ENCODE data around the gene MYLIP. TPM values are rescaled to one million over a fixed set of nuclear protein-coding genes. Genes with fewer than 3 reads are reported as not detected.

MYLIP gene
- total and polyA plus RNA-seq, 2 of the 4 experiments (the other 2 are of a cell fraction) = 1.8 to 3.2 TPM

DNA sequence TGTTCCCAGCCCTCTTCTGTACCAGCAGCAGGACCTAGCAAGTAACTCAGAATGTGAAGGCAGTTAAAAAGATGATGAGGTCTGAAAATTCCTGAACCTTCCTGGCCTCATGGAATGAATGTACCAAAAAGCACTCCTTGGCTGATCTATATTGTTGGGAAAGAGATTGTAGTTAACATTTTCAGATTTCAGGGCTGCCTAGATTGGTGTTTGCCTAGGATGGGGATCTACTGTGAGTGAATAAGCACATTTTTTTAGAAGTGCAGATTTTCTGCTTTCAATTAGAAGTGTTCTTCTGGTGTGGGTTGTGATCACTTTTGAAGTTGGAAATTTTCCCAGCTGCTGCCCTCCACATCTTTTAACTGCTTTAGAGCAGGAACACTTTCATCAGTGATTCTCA, 6.2 kb downstream of the MYLIP start:
- H2BK5ac ChIP-seq (ENCODE audit: low read depth, low read length, poor library complexity, severe bottlenecking) = no peak overlapping the region
- H2AFZ ChIP-seq (replicated peaks; ENCODE audit: low read length, poor library complexity) = no peak overlapping the region
- H3K9ac ChIP-seq (ENCODE audit: low read depth, low read length) = no peak overlapping the region
- H3K14ac ChIP-seq (replicated peaks; ENCODE audit: low read depth, low read length) = no peak overlapping the region; the same call in 1 of the 2 replicates
- dilution Hi-C loops (cut with HindIII; ENCODE audit: low sequenced_read_pairs, unreplicated experiment) = no loop called here
- no TSS peak for BruUV-seq (replicated peaks)
- no peak overlapping the region for H2BK120ac ChIP-seq (ENCODE audit: low read depth, low read length)
- no peak overlapping the region for H4K91ac ChIP-seq (ENCODE audit: insufficient read depth, low read depth, low read length)
- H3K4me1 ChIP-seq (ENCODE audit: control insufficient read depth, insufficient read depth, low read length) = peaks cover 8% of the 10 kb centered on the region
- ChIA-PET CTCF (no interaction called here), POLR2A (ENCODE audit: unreplicated experiment) (no interaction called here)
- H3K27ac ChIP-seq (ENCODE audit: insufficient read depth, low read length) = no peak overlapping the region
- no peaks in the 10 kb centered on the region; the same call in 1 of the 2 replicates for H3K36me3 ChIP-seq (ENCODE audit: control insufficient read depth, insufficient read depth, low read length)
- H2BK20ac ChIP-seq (ENCODE audit: low read depth, low read length) = no peak overlapping the region
- no peak for ATAC-seq (ENCODE audit: low read depth)
- no peak for DNase-seq
- H3K56ac ChIP-seq (ENCODE audit: extremely low read depth, insufficient read depth, low read length) = no peak overlapping the region
- no peak overlapping the region for H3K23ac ChIP-seq (ENCODE audit: low read depth, low read length)
- H2AK5ac ChIP-seq (ENCODE audit: low read depth, low read length) = no peak overlapping the region
- no peak overlapping the region for H2AK9ac ChIP-seq (replicated peaks; ENCODE audit: low read depth, low read length, poor library complexity)
- intact Hi-C loops (cut with micrococcal nuclease) = no loop called here
- H3K9me1 ChIP-seq (ENCODE audit: insufficient read depth, low read length) = no peaks in the 10 kb centered on the region; the same call in 1 of the 2 replicates
- H3K4me3 ChIP-seq (ENCODE audit: insufficient read depth, low read depth, low read length) = no peak overlapping the region
- H3K4me2 ChIP-seq (ENCODE audit: low read depth, low read length) = no peak overlapping the region
- H4K5ac ChIP-seq (ENCODE audit: low read depth, low read length) = no peak overlapping the region
- H4K20me1 ChIP-seq (ENCODE audit: insufficient read depth, low read length) = peaks cover 45% of the 10 kb centered on the region; the same call in 1 of the 2 replicates
- no peak overlapping the region for H4K8ac ChIP-seq (ENCODE audit: low read depth in 2 of 2, low read length in 2 of 2)
- H2BK15ac ChIP-seq (ENCODE audit: low read depth, low read length) = no peak overlapping the region; the same call in 2 of the 3 replicates
- no peak overlapping the region for H3K4ac ChIP-seq (ENCODE audit: low read depth, low read length)
- no peak overlapping the region for H3K18ac ChIP-seq (ENCODE audit: low read depth, low read length)
- peaks cover 19% of the 10 kb centered on the region for H3K27me3 ChIP-seq (ENCODE audit: control insufficient read depth, insufficient read depth, low read length)
- in situ Hi-C loops (cut with MboI; ENCODE audit: low sequenced_read_pairs) = no loop called here
- no peaks in the 10 kb centered on the region for H3K9me3 ChIP-seq (ENCODE audit: control insufficient read depth, insufficient read depth, low read length)
- TF ChIP-seq MXI1 (IDR thresholded peaks at IDR 0.05; ENCODE audit: borderline replicate concordance, low read depth, low read length) (no peak), RAD21 (IDR thresholded peaks at IDR 0.05; ENCODE audit: low read length) (no peak), NFE2L2 (IDR thresholded peaks at IDR 0.05; ENCODE audit: low read depth, low read length) (no peak), BHLHE40 (IDR thresholded peaks at IDR 0.05; ENCODE audit: low read depth, low read length) (no peak)
- H3K79me1 ChIP-seq (ENCODE audit: low read depth in 1 of 2, low read length in 2 of 2) = peaks cover 13 to 22% of the 10 kb centered on the region in 2 experiments
